Trophoblast cell (in vitro differentiated cells and primary cell): ENCODE measurements around the gene PCSK6.
A peak's percentile ranks its signal among the peaks of the same experiment; 100 is the strongest.

Experiments used
- DNase-seq, 2 donors: peaks; one replicate each; pipeline ENCODE4 v3.0.0-alpha.2; 2016
- H2AFZ ChIP-seq: 2 replicates; pipeline ENCODE4 v1.6.1; 2013; ENCODE audit warnings: low read length, moderate library complexity, mild to moderate bottlenecking; ENCODE audit not compliant: insufficient read depth, poor library complexity
- H2AK5ac ChIP-seq: 2 replicates; pipeline ENCODE4 v1.6.1; 2013; ENCODE audit warnings: mild to moderate bottlenecking, low read length
- H2BK120ac ChIP-seq: 2 replicates; pipeline ENCODE4 v1.6.1; 2013; ENCODE audit warnings: low read length, mild to moderate bottlenecking, moderate library complexity; ENCODE audit not compliant: insufficient read depth, poor library complexity
- H2BK12ac ChIP-seq: 2 replicates; pipeline ENCODE4 v1.6.1; 2013; ENCODE audit warnings: mild to moderate bottlenecking, low read length, moderate library complexity
- H2BK5ac ChIP-seq: 2 replicates; pipeline ENCODE4 v1.6.1; 2013; ENCODE audit warnings: low read length, low read depth, moderate library complexity, mild to moderate bottlenecking; ENCODE audit not compliant: poor library complexity
- H3K14ac ChIP-seq: 2 replicates; pipeline ENCODE4 v1.6.1; 2013; ENCODE audit warnings: mild to moderate bottlenecking, low read length
- H3K18ac ChIP-seq: 2 replicates; pipeline ENCODE4 v1.6.1; 2013; ENCODE audit warnings: mild to moderate bottlenecking, low read length
- H3K23ac ChIP-seq: 2 replicates; pipeline ENCODE4 v1.6.1; 2013; ENCODE audit warnings: low read length
- H3K27ac ChIP-seq: 2 replicates; pipeline ENCODE4 v1.5.1; 2013; ENCODE audit warnings: low read depth, mild to moderate bottlenecking, inconsistent platforms, low read length, moderate library complexity
- H3K27me3 ChIP-seq: 2 replicates; pipeline ENCODE4 v1.6.1; 2013; ENCODE audit warnings: inconsistent platforms, mild to moderate bottlenecking, low read length, moderate library complexity; ENCODE audit not compliant: insufficient read depth
- H3K36me3 ChIP-seq, 2 experiments: 1 replicate in 1 of 2; 2 replicates in 1 of 2; pipeline ENCODE4 v1.6.1; 2013; ENCODE audit warnings: low read length in 2 of 2, mild to moderate bottlenecking in 2 of 2, moderate library complexity in 1 of 2; ENCODE audit not compliant: insufficient read depth in 2 of 2, control insufficient read depth in 1 of 2
- H3K4ac ChIP-seq: 2 replicates; pipeline ENCODE4 v1.6.1; 2013; ENCODE audit warnings: low read depth, mild to moderate bottlenecking, low read length, moderate library complexity
- H3K4me1 ChIP-seq, 2 experiments: 1 replicate in 1 of 2; 2 replicates in 1 of 2; pipeline ENCODE4 v1.6.1; 2013; ENCODE audit warnings: low read length in 2 of 2, mild to moderate bottlenecking in 2 of 2, moderate library complexity in 1 of 2; ENCODE audit not compliant: insufficient read depth in 2 of 2, control insufficient read depth in 1 of 2
- H3K4me2 ChIP-seq: 2 replicates; pipeline ENCODE4 v1.6.1; 2013; ENCODE audit warnings: inconsistent platforms, mild to moderate bottlenecking, low read length, moderate library complexity
- H3K4me3 ChIP-seq: 2 replicates; pipeline ENCODE4 v1.5.1; 2013; ENCODE audit warnings: mild to moderate bottlenecking, low read depth, low read length, inconsistent platforms
- H3K79me1 ChIP-seq: one replicate; pipeline ENCODE4 v1.6.1; 2013; ENCODE audit warnings: low read length
- H3K79me2 ChIP-seq: 2 replicates; pipeline ENCODE4 v1.6.1; 2013; ENCODE audit warnings: low read length, mild to moderate bottlenecking; ENCODE audit not compliant: control insufficient read depth, insufficient read depth, poor library complexity
- H3K9ac ChIP-seq: 2 replicates; pipeline ENCODE4 v1.6.1; 2013; ENCODE audit warnings: mild to moderate bottlenecking, low read length
- H3K9me3 ChIP-seq: 2 replicates; pipeline ENCODE4 v1.6.1; 2013; ENCODE audit warnings: low read depth, mild to moderate bottlenecking, control low read depth, inconsistent platforms, low read length; ENCODE audit not compliant: insufficient read depth
- H4K12ac ChIP-seq: 2 replicates; pipeline ENCODE4 v1.6.1; 2013; ENCODE audit warnings: low read depth, mild to moderate bottlenecking, low read length, moderate library complexity
- H4K8ac ChIP-seq: 2 replicates; pipeline ENCODE4 v1.6.1; 2013; ENCODE audit warnings: low read depth, mild to moderate bottlenecking, low read length, moderate library complexity
- H4K91ac ChIP-seq: one replicate; pipeline ENCODE4 v1.6.1; 2013; ENCODE audit warnings: low read depth, mild to moderate bottlenecking, low read length, moderate library complexity
- WGBS: extraction: QIAGEN DNeasy Blood & Tissue Kit; methylation state at CpG from one replicate; pipeline ENCODE4 v1.1.7; 2013; ENCODE audit warnings: missing lambda C conversion rate; ENCODE audit not compliant: insufficient read length, insufficient coverage; ENCODE audit errors: extremely low coverage; 5-methylcytosine and 5-hydroxymethylcytosine counted together

PCSK6 gene

GRCh38 chr15:101275018-101275417 is 214.5 kb downstream of the PCSK6 start:
- H4K8ac ChIP-seq = no peak overlapping the region
- no peak overlapping the region for H2BK120ac ChIP-seq
- H3K4me2 ChIP-seq = no peak overlapping the region
- no peaks in the 10 kb centered on the region for H3K27me3 ChIP-seq
- DNase-seq = no peak
- peaks cover 6% of the 10 kb centered on the region for H3K79me1 ChIP-seq
- no peak overlapping the region for H4K91ac ChIP-seq
- H3K27ac ChIP-seq = no peak overlapping the region
- no peak overlapping the region for H4K12ac ChIP-seq
- H3K36me3 ChIP-seq = peaks cover 20 to 42% of the 10 kb centered on the region in 2 experiments
- H3K4ac ChIP-seq = no peak overlapping the region
- H3K14ac ChIP-seq = no peak overlapping the region
- no peak overlapping the region for H2BK12ac ChIP-seq
- H3K23ac ChIP-seq = no peak overlapping the region
- no peak overlapping the region for H2AK5ac ChIP-seq
- H2AFZ ChIP-seq = no peak overlapping the region
- H3K18ac ChIP-seq = no peak overlapping the region
- no peak overlapping the region for H2BK5ac ChIP-seq
- H3K79me2 ChIP-seq = peaks cover 5% of the 10 kb centered on the region
- H3K4me3 ChIP-seq = no peak overlapping the region
- WGBS = no CpG with 5 or more reads among the region's 5 CpGs
- H3K9me3 ChIP-seq = no peaks in the 10 kb centered on the region
- peaks cover 4% of the 10 kb centered on the region in 2 experiments for H3K4me1 ChIP-seq
- H3K9ac ChIP-seq = no peak overlapping the region

- WGBS = no CpG with 5 or more reads among the region's 5 CpGs
- H3K27me3 ChIP-seq = no peaks in the 10 kb centered on the region
- H3K27ac ChIP-seq = no peak overlapping the region
Observed at GRCh38 chr15:101273534-101273933, 216.0 kb downstream of the PCSK6 start.

GRCh38 chr15:101272584-101272983 is 216.9 kb downstream of the PCSK6 start:
- Histone ChIP-seq H3K9me3 (no peaks in the 10 kb centered on the region), H3K79me1 (peaks cover 6% of the 10 kb centered on the region), H3K4me2 (no peak overlapping the region), H3K4me3 (no peak overlapping the region), H3K9ac (no peak overlapping the region), H2AFZ (no peak overlapping the region), H3K79me2 (peaks cover 5% of the 10 kb centered on the region), H2AK5ac (no peak overlapping the region), H3K14ac (no peak overlapping the region), H4K91ac (no peak overlapping the region), H4K8ac (no peak overlapping the region), H3K23ac (no peak overlapping the region), H3K4ac (no peak overlapping the region), H2BK12ac (no peak overlapping the region), H3K27me3 (no peaks in the 10 kb centered on the region), H4K12ac (no peak overlapping the region), H3K27ac (no peak overlapping the region), H3K18ac (no peak overlapping the region), H2BK120ac (no peak overlapping the region), H3K4me1 (peaks cover under 1% of the 10 kb centered on the region in 2 experiments), H2BK5ac (no peak overlapping the region), H3K36me3 (peaks cover 30 to 55% of the 10 kb centered on the region in 2 experiments)
- no CpG with 5 or more reads among the region's 9 CpGs for WGBS
- no peak for DNase-seq

More at GRCh38 chr15:101273534-101273933, 216.0 kb downstream of the PCSK6 start:
- H3K36me3 ChIP-seq = peaks cover 30 to 54% of the 10 kb centered on the region in 2 experiments
- no peak overlapping the region for H3K14ac ChIP-seq
- no peak overlapping the region for H2AFZ ChIP-seq
- no peak for DNase-seq
- H4K91ac ChIP-seq = no peak overlapping the region
- no peak overlapping the region for H3K18ac ChIP-seq
- H4K12ac ChIP-seq = no peak overlapping the region
- no peak overlapping the region for H2AK5ac ChIP-seq
- H2BK5ac ChIP-seq = no peak overlapping the region
- no peak overlapping the region for H2BK120ac ChIP-seq
- no peaks in the 10 kb centered on the region for H3K9me3 ChIP-seq
- H3K79me2 ChIP-seq = peaks cover 5% of the 10 kb centered on the region
- H3K4me1 ChIP-seq = peaks cover 4% of the 10 kb centered on the region in 2 experiments
- H3K4me2 ChIP-seq = no peak overlapping the region
- H4K8ac ChIP-seq = no peak overlapping the region
- no peak overlapping the region for H3K9ac ChIP-seq
- no peak overlapping the region for H3K23ac ChIP-seq
- peaks cover 6% of the 10 kb centered on the region for H3K79me1 ChIP-seq
- H3K4me3 ChIP-seq = no peak overlapping the region
- no peak overlapping the region for H3K4ac ChIP-seq
- H2BK12ac ChIP-seq = no peak overlapping the region

- no peaks in the 10 kb centered on the region for H3K27me3 ChIP-seq
- H3K18ac ChIP-seq = no peak overlapping the region
- H3K4me3 ChIP-seq = no peak overlapping the region
- no peak overlapping the region for H3K27ac ChIP-seq
- H3K23ac ChIP-seq = no peak overlapping the region
- WGBS = no CpG with 5 or more reads among the region's 16 CpGs
- no peak overlapping the region for H4K91ac ChIP-seq
- H3K9me3 ChIP-seq = no peaks in the 10 kb centered on the region
- no peaks in the 10 kb centered on the region for H3K79me1 ChIP-seq
- no peak overlapping the region for H2AFZ ChIP-seq
- DNase-seq = peak in 1 of 2 donors; percentile 47
- no peak overlapping the region for H3K14ac ChIP-seq
- H3K79me2 ChIP-seq = no peaks in the 10 kb centered on the region
- H2BK5ac ChIP-seq = no peak overlapping the region
- H2BK12ac ChIP-seq = no peak overlapping the region
- H2BK120ac ChIP-seq = no peak overlapping the region
- H4K12ac ChIP-seq = no peak overlapping the region
- peaks cover 28 to 48% of the 10 kb centered on the region in 2 experiments for H3K36me3 ChIP-seq
- H3K9ac ChIP-seq = no peak overlapping the region
- no peak overlapping the region for H3K4me2 ChIP-seq
- no peak overlapping the region for H2AK5ac ChIP-seq
- H3K4me1 ChIP-seq = no peaks in the 10 kb centered on the region
- no peak overlapping the region for H4K8ac ChIP-seq
- no peak overlapping the region for H3K4ac ChIP-seq
Observed at GRCh38 chr15:101269479-101270223, 219.9 kb downstream of the PCSK6 start.
